SK-N-SH treated with all-trans-retinoic acid at 6 μM for 48 hours (cell line): ENCODE results near the gene ACBD6.

Experiments used
- GLIS3 ChIP-seq: fragments of 250-450 bp; sonication (Bioruptor Pico); IDR thresholded peaks from 2 replicates; pipeline ENCODE4 v1.5.0; 2020; ENCODE audit warnings: mild to moderate bottlenecking, moderate library complexity
- PATZ1 ChIP-seq: fragments of 250-450 bp; sonication (Bioruptor Pico); IDR thresholded peaks from 2 replicates; pipeline ENCODE4 v1.8.0; 2020; ENCODE audit warnings: mild to moderate bottlenecking, moderate library complexity, borderline replicate concordance
- TCF4 ChIP-seq: fragments of 250-450 bp; sonication (Bioruptor Pico); IDR thresholded peaks from 2 replicates; pipeline ENCODE4 v1.8.0; 2021; ENCODE audit warnings: mild to moderate bottlenecking, moderate library complexity, borderline replicate concordance
- ZC3H10 ChIP-seq: fragments of 250-450 bp; sonication (Bioruptor Pico); IDR thresholded peaks from 2 replicates; pipeline ENCODE4 v1.5.1; 2021; ENCODE audit warnings: mild to moderate bottlenecking, moderate library complexity
- ZFP3 ChIP-seq: fragments of 250-450 bp; sonication (Bioruptor Pico); IDR thresholded peaks from 2 replicates; pipeline ENCODE4 v1.5.0; 2020; ENCODE audit warnings: mild to moderate bottlenecking, moderate library complexity
- ZFP30 ChIP-seq: fragments of 450-650 bp; formaldehyde crosslinking; IDR thresholded peaks from 2 replicates; pipeline ENCODE4 v1.5.0; 2022; ENCODE audit warnings: mild to moderate bottlenecking, moderate library complexity
- ZNF8 ChIP-seq: fragments of 450-650 bp; formaldehyde crosslinking; IDR thresholded peaks from 2 replicates; pipeline ENCODE4 v1.5.0; 2020; ENCODE audit warnings: mild to moderate bottlenecking, moderate library complexity

GRCh38 chr1:180277476-180278193 lies 224.7 kb downstream of the ACBD6 start:
- TF ChIP-seq ZC3H10 (CRISPR knock-in tag) (no peak), TCF4 (no peak), ZFP3 (CRISPR knock-in tag) (no peak), ZNF8 (CRISPR knock-in tag) (no peak), GLIS3 (CRISPR knock-in tag) (no peak), ZFP30 (CRISPR knock-in tag) (no peak), PATZ1 (no peak)
